Measurements from ENCODE around the gene CD244. TPM values are rescaled to one million over a fixed set of nuclear protein-coding genes. Genes with fewer than 3 reads are reported as not detected.
A peak's percentile ranks its signal among the peaks of the same experiment; 100 is the strongest.
"Not testable (repeated sequence)": the region's sequence is repeated elsewhere in the genome, so short reads cannot be mapped to it uniquely, and the experiment has no call there.

CD244 gene
- total RNA-seq, 1 experiment from 2014 or later: not detected

DNA sequence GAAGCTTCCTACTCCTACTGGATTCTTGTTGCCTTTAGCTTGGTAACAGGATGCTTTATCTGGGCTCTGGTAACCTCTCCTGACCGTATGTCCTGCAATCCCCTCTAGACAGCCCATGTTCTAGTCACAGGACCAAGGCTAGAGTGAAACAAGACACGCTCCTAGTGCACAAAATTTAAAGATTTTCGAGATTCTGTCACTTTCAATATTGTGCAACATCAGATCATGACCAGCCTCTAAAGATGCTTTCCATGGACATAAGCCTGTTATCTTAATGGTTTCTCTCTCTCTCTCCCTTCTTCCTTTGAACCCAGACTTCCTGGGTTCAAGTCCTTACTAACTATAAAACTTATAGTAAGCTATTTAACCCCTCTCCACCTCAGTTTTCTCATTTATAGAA is 68.3 kb downstream of the CD244 start:
- intact Hi-C loops (cut with micrococcal nuclease; ENCODE audit: unreplicated experiment): no loop called here
- H3K36me3 ChIP-seq (ENCODE audit: low read depth): no peaks in the 10 kb centered on the region
- peaks cover 13% of the 10 kb centered on the region for H3K4me1 ChIP-seq (replicated peaks; ENCODE audit: insufficient read depth)
- no peak overlapping the region for H3K27ac ChIP-seq
- no peak overlapping the region for H3K4me2 ChIP-seq
- no peak overlapping the region for H3K4me3 ChIP-seq
- BruUV-seq (replicated peaks): no TSS peak
- H3K9me3 ChIP-seq (ENCODE audit: insufficient read depth, low read depth): no peaks in the 10 kb centered on the region
- H3K9me2 ChIP-seq (ENCODE audit: insufficient read depth): no peaks in the 10 kb centered on the region
- no peak for DNase-seq
- no peaks in the 10 kb centered on the region for H4K20me1 ChIP-seq (ENCODE audit: insufficient read depth)
- no peaks in the 10 kb centered on the region for H3K79me2 ChIP-seq (ENCODE audit: low read depth)
- no peaks in the 10 kb centered on the region for H3F3A ChIP-seq (ENCODE audit: insufficient read depth, low read depth)
- H2AFZ ChIP-seq: no peak overlapping the region
- no peaks in the 10 kb centered on the region for H3K27me3 ChIP-seq (ENCODE audit: insufficient read depth, low read depth)
- POLR2A ChIA-PET (ENCODE audit: unreplicated experiment): interaction anchor here (0.6 kb wide), 1 partner anchor 19 kb away, joined by 3 read pairs; no protein-coding TSS in a partner anchor
- TF ChIP-seq, protein P1, sequence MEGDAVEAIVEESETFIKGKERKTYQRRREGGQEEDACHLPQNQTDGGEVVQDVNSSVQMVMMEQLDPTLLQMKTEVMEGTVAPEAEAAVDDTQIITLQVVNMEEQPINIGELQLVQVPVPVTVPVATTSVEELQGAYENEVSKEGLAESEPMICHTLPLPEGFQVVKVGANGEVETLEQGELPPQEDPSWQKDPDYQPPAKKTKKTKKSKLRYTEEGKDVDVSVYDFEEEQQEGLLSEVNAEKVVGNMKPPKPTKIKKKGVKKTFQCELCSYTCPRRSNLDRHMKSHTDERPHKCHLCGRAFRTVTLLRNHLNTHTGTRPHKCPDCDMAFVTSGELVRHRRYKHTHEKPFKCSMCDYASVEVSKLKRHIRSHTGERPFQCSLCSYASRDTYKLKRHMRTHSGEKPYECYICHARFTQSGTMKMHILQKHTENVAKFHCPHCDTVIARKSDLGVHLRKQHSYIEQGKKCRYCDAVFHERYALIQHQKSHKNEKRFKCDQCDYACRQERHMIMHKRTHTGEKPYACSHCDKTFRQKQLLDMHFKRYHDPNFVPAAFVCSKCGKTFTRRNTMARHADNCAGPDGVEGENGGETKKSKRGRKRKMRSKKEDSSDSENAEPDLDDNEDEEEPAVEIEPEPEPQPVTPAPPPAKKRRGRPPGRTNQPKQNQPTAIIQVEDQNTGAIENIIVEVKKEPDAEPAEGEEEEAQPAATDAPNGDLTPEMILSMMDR (conservative IDR thresholded peaks at IDR 0.05): no peak
- TF ChIP-seq EZH2 (IDR thresholded peaks at IDR 0.05; ENCODE audit: low read depth): no peak
- CTCF ChIA-PET: no interaction called here

GRCh38 chr1:160789702-160790611 is 72.7 kb downstream of the CD244 start:
- Histone ChIP-seq H3F3A (ENCODE audit: insufficient read depth, low read depth) (no peaks in the 10 kb centered on the region), H3K4me2 (no peak overlapping the region), H3K27me3 (ENCODE audit: insufficient read depth, low read depth) (no peaks in the 10 kb centered on the region), H3K4me3 (no peak overlapping the region), H3K79me2 (ENCODE audit: low read depth) (no peaks in the 10 kb centered on the region), H3K36me3 (ENCODE audit: low read depth) (no peaks in the 10 kb centered on the region), H3K27ac (no peak overlapping the region), H3K4me1 (replicated peaks; ENCODE audit: insufficient read depth) (no peaks in the 10 kb centered on the region), H2AFZ (no peak overlapping the region), H3K9me2 (ENCODE audit: insufficient read depth) (no peaks in the 10 kb centered on the region), H3K9me3 (ENCODE audit: insufficient read depth, low read depth) (no peaks in the 10 kb centered on the region), H4K20me1 (ENCODE audit: insufficient read depth) (no peaks in the 10 kb centered on the region)
- no TSS peak for BruUV-seq (replicated peaks)
- intact Hi-C loops (cut with micrococcal nuclease; ENCODE audit: unreplicated experiment): no loop called here
- TF ChIP-seq EZH2 (IDR thresholded peaks at IDR 0.05; ENCODE audit: low read depth): no peak
- TF ChIP-seq, protein P1 (conservative IDR thresholded peaks at IDR 0.05): no peak
- ChIA-PET CTCF (no interaction called here), POLR2A (ENCODE audit: unreplicated experiment) (interaction anchor here (0.6 kb wide), 1 partner anchor 1192 kb away, joined by 5 read pairs; no protein-coding TSS in a partner anchor)
- DNase-seq: no peak

DNA sequence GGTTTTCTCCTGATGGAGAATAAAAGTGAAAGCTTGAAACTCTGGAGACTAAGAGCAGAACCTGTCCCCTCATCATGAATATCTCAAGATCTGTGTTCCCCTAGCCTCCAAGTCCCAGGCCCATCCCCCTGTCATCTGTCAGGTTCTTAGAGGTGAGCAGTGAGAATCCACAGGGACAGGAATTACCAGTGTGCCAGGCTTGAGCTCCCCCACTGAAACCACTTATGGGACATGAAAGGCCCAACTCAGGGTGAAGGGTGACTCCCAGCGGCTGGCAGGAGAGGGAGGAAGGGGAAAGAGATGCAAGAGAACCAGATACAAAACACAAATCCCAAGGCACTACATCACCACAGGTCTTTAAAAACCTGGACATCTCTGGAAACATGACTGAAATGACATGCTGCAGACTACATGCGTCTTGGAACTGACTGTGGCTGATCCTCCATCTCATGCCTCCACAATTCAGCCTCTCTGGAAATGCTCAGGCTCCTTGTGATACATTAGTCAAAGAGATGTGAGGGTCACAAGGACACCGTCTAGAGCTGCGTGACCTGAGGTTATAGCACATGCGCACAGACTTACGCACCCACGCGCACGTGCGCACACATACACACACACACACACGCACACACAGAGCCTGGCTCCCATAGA is 73.5 kb downstream of the CD244 start:
- H3K36me3 ChIP-seq (ENCODE audit: low read depth): no peaks in the 10 kb centered on the region
- CTCF ChIA-PET: no interaction called here
- no peaks in the 10 kb centered on the region for H3K79me2 ChIP-seq (ENCODE audit: low read depth)
- H2AFZ ChIP-seq: no peak overlapping the region
- no peak overlapping the region for H3K27ac ChIP-seq
- no peaks in the 10 kb centered on the region for H3K27me3 ChIP-seq (ENCODE audit: insufficient read depth, low read depth)
- POLR2A ChIA-PET (ENCODE audit: unreplicated experiment): no interaction called here
- no peak overlapping the region for H3K4me3 ChIP-seq
- DNase-seq: no peak
- TF ChIP-seq, protein P1 (conservative IDR thresholded peaks at IDR 0.05): no peak
- TF ChIP-seq EZH2 (IDR thresholded peaks at IDR 0.05; ENCODE audit: low read depth): no peak
- no peaks in the 10 kb centered on the region for H3K4me1 ChIP-seq (replicated peaks; ENCODE audit: insufficient read depth)
- H3K4me2 ChIP-seq: no peak overlapping the region
- no peaks in the 10 kb centered on the region for H3F3A ChIP-seq (ENCODE audit: insufficient read depth, low read depth)
- no peaks in the 10 kb centered on the region for H3K9me3 ChIP-seq (ENCODE audit: insufficient read depth, low read depth)
- H4K20me1 ChIP-seq (ENCODE audit: insufficient read depth): no peaks in the 10 kb centered on the region
- BruUV-seq (replicated peaks): no TSS peak
- intact Hi-C loops (cut with micrococcal nuclease; ENCODE audit: unreplicated experiment): no loop called here
- H3K9me2 ChIP-seq (ENCODE audit: insufficient read depth): no peaks in the 10 kb centered on the region

GRCh38 chr1:160782988-160783765 is 79.5 kb downstream of the CD244 start:
- H3F3A ChIP-seq (ENCODE audit: insufficient read depth, low read depth): peaks cover 22% of the 10 kb centered on the region
- CTCF ChIA-PET: interaction anchor here (0.6 kb wide), 1 partner anchor 172 kb away, joined by 3 read pairs; the partner anchor contains the start of gene ITLN2
- H3K27ac ChIP-seq; BruUV-seq (replicated peaks); DNase-seq; H3K36me3 ChIP-seq (ENCODE audit: low read depth); H3K79me2 ChIP-seq (ENCODE audit: low read depth); H3K27me3 ChIP-seq (ENCODE audit: insufficient read depth, low read depth); H2AFZ ChIP-seq; H4K20me1 ChIP-seq (ENCODE audit: insufficient read depth); H3K9me2 ChIP-seq (ENCODE audit: insufficient read depth); H3K4me3 ChIP-seq; H3K9me3 ChIP-seq (ENCODE audit: insufficient read depth, low read depth); POLR2A ChIA-PET (ENCODE audit: unreplicated experiment): not testable (repeated sequence)
- H3K4me1 ChIP-seq (replicated peaks; ENCODE audit: insufficient read depth): peaks cover 29% of the 10 kb centered on the region
- H3K4me2 ChIP-seq: peak overlapping the region; percentile 81; the same call in 1 of the 2 replicates
- intact Hi-C loops (cut with micrococcal nuclease; ENCODE audit: unreplicated experiment): loop anchor here (5.0 kb wide), 2 partner anchors 56 to 101 kb away; no protein-coding TSS in a partner anchor

Measured in PC-9 (cell line).